A673 (cell line): Measurements from ENCODE around the gene SALL3.

Experiments used
- CTCF ChIP-seq: fragments of 300-800, 200-600 bp; sonication (generic); conservative IDR thresholded peaks from 2 replicates; pipeline ENCODE4 v1.5.1; 2017; ENCODE audit warnings: low read depth, mild to moderate bottlenecking, antibody characterized with exemption, low read length, moderate library complexity, mixed read lengths
- EZH2 ChIP-seq: fragments of 200-600 bp; sonication (generic); IDR thresholded peaks from 2 replicates; pipeline ENCODE4 v1.6.1; 2017; ENCODE audit warnings: borderline replicate concordance, low read depth, mild to moderate bottlenecking, mixed read lengths, antibody characterized with exemption, low read length; ENCODE audit not compliant: poor library complexity, severe bottlenecking

- TF ChIP-seq CTCF (no peak), EZH2 (no peak)
Observed at GRCh38 chr18:79011300-79011870, 31.8 kb downstream of the SALL3 start.
